ENCODE data around the gene TAS2R42. TPM values are rescaled to one million over a fixed set of nuclear protein-coding genes. Genes with fewer than 3 reads are reported as not detected.

The TAS2R42 gene, protein sequence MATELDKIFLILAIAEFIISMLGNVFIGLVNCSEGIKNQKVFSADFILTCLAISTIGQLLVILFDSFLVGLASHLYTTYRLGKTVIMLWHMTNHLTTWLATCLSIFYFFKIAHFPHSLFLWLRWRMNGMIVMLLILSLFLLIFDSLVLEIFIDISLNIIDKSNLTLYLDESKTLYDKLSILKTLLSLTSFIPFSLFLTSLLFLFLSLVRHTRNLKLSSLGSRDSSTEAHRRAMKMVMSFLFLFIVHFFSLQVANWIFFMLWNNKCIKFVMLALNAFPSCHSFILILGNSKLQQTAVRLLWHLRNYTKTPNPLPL
- not detected in 2 replicates for total RNA-seq

DNA sequence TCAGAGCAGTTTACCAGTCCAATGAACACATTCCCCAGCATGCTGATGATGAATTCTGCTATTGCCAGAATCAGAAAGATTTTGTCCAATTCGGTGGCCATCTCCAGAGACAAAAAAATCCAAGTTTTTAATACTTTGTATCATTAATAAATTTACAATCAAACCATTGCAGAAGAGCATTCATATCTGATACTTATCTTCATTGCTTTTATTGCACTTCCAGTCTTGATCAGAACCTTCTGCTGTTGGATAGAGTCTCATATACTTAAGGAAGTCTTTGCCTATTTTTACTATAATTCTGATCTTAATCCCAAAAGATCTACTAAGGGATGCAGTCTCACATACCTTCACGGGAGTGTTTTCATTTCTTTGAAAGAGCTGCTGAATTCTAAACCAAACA lies at the start of gene TAS2R42:
Gene TAS2R42, minus strand, starts transcription at position 101 of the 400 bp plus-strand sequence. Its CDS starts 0 bp downstream, at position 101.
- no peak for DNase-seq

DNA sequence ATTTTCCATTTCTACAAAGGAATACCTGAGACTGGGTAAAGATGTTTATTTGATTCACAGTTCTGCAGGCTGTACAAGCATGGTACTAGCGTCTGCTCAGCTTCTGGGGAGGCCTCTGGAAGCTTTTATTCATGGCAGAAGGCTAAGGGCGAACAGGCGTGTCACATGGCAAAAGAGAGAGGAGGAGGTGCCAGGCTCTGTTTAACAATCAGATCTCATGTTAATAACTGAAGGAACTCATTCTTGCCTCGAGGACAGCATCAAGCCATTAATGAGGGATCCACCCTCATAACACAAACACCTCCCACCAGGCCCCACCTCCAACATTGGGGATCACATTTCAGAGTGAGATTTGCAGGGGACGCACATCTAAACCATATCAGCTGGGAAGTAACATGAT lies 46.8 kb upstream of the TAS2R42 start:
- DNase-seq, result no peak

DNA sequence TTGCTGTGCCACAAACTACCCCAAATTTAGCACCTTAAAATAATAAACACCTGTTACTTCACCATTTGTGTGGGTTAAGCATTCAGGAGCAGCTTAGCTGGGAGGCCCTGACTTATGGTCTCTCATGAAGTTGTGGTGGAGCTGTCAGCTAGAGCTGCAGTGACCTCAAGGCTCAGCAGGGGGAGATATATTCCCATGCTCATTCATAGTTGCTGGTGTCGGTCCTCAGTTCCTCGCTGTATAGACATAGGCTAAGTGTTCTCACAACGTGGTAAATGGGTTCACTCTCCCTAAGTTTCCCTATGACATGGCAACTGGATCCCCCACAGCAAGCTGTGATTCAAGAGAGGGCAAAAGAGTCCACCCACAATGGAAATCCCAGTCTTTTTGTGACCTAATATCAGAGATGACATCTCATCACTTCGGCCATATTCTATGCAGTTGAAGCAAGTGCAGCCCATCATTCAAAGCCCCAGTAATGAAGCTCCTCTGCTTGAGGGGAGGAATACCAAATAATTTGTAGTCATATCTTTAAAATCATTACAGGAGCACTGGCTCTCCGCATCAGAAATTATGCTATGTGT lies 41.7 kb upstream of the TAS2R42 start:
- DNase-seq, result peak; percentile 80

DNA sequence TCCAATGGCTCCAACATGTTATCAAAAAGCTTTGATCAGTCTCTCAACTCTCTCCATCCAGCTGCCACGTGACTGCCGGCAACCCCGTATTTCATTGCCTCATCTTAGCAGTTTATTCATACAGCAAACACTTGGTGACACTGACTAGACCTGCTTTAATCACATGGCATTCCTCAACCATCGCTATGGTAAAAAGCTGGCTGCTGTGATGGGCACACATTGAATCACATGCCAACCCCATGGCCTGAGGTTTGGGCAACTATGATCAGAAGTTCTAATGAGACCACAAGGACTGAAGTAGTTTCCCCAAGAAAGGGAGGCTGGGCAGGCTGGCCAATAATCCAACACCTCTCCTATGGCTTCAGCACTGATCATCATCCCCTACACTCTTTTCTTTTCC lies 40.6 kb upstream of the TAS2R42 start:
- DNase-seq, result no peak

DNA sequence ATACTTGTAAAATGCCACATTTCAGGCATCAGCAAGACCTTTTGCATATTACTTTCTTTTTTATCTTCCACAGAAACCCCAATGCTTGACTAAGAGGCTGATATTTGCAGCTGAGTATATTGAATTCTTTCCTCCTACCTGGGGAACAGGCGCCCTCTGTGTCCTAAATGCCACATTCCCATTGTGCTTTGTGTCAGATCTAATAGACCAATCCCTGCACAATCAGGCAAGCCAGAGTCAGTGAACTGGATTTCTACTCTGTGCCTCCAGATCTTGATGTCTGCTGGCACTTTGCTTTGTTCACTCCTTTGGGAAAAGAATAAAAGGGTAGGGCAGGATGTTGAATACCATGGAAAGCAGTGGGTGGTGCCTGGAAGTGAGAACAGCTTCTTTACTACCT lies 22.4 kb upstream of the TAS2R42 start:
- DNase-seq, result no peak

DNA sequence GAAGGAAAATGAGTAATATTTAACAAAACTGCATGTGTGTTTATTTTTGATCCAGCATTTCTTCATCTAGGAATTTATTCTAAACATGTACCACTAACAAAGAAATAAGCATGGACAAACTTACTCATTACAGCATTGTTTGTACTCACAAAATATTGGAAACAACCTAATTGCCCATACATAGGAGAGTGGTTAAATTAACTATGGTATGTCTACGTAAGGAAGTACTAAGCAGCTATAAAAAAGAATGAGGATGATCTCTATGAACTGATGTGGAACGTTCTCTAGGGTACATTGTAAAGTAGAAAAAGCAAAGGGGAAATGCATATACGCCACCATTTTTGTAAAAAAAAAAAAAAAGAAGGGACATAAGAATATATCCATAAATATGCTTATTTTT lies 17.4 kb upstream of the TAS2R42 start:
- DNase-seq, result no peak

DNA sequence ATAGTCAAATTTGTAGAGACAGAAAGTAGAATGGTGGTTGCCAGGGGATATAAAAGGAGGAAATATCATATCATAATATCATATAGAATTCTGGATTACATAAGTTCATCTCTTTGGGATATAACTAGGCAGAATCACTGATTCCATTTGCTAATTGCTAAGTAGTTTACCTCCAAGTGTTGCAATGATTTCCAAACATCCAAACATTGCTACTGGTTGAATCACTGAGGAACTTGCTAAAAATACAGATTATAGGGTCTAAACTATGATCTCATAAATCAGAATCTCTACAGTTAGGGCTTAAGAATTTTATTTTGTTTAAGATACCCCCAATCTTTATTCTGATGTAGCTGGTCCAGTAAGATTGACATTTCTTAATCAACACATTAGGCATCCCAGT lies 16.1 kb upstream of the TAS2R42 start:
- no peak for DNase-seq

DNA sequence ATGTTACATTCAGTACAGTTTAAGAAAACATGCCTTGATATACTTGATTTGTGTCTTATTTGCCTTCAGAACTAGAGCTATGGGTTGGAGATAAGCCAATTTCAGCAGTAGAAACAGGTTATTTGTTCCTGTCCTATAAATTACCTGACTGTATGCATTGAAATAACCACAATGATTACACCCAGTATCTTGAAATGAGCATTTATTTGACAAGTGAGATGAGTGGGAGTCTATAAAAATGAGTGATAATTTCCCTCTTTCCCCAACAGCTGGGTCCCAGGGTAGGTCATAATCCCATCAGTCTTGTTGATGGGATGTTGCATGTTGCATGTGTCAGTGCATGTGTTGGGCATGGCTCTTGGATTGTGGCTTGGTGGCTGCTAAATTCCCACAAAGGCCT lies 3.7 kb downstream of the TAS2R42 start:
- DNase-seq, result no peak

DNA sequence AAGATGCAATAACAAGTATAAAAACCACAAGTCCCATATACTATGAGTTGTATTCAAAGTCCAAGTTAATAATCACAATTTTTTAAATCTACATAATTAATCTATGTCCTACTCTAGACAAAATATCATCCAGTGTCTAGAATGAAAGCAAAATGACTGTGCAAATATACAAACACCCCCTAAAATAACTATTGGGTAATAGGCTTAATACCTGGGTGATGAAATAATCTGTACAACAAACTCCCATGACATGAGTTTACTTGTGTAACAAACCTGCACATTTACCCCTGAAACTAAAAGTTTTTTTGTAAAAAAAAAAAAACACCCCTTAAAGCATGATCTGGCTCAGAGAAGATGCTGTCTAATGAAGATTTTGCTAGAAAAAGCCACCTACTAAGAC lies 4.2 kb downstream of the TAS2R42 start:
- DNase-seq, result no peak

DNA sequence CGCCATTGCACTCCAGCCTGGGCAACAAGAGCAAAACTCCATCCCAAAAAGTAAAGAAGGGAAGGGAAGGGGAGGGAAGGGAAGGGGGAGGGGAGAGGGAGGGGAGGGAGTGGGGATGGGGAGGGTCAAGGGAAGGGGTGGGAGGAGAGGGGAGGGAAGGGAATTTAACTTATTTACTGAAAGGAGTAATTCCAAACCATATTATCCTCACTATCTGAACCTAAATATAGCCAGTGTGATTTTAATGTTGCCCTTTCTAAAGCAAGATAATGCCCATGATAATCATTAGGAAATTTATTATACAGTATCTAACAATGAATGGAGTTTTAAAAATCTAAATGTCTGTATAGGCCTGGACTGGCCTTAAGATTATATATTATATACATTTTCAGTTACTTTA lies 8.5 kb downstream of the TAS2R42 start:
- DNase-seq, result no peak

DNA sequence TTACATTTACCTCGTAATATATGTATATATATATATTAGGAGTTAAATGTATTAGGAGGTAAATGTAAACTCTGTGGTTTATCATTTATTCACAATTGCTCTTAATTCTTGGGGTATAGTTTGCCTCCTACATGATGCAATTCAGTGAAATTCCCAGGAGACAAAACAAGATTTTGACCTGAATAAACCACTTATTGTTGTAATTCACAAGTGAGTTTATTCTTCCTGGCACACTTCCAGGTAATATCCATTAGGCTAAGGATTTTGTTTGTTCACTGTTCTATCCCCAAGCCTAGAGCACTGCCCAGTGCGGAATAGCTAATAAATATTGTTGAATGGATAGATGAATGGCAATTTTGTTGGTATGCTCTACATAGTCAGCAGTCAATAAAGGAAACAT lies 12.7 kb downstream of the TAS2R42 start:
- DNase-seq, result peak; percentile 17

DNA sequence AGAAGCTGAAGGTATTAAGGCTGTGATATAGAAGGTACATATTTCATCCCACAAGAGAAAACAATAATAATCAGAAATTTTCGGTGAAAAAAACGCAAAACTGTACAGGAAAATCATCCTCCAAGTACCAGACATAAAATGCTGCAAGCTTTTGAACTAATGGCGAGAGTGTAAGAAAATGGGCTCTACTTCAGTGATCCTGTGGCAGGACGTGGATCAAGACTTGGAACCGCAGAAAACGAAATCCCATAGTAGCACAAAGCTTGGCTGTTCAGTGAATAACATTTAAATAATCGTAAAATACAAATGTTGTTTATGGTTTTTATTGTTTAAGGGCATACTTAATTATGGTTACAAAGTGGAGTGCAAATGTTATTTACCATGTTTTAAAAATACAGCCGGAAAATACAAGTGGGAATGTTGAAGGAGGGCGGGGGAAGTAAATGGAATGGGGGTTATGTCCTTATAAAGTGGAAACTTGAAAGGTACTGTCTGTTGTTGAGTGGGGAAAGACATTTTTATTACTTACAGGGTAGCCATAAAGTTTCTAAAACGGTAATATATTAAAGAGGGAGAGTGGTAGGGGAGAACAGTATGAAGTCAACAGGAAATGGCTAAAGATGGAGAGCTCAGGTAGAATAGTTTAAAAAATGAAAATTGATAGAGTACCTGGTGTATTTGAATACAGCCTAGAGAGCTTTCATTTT lies 14.6 kb downstream of the TAS2R42 start:
- DNase-seq, result peak; percentile 45

DNA sequence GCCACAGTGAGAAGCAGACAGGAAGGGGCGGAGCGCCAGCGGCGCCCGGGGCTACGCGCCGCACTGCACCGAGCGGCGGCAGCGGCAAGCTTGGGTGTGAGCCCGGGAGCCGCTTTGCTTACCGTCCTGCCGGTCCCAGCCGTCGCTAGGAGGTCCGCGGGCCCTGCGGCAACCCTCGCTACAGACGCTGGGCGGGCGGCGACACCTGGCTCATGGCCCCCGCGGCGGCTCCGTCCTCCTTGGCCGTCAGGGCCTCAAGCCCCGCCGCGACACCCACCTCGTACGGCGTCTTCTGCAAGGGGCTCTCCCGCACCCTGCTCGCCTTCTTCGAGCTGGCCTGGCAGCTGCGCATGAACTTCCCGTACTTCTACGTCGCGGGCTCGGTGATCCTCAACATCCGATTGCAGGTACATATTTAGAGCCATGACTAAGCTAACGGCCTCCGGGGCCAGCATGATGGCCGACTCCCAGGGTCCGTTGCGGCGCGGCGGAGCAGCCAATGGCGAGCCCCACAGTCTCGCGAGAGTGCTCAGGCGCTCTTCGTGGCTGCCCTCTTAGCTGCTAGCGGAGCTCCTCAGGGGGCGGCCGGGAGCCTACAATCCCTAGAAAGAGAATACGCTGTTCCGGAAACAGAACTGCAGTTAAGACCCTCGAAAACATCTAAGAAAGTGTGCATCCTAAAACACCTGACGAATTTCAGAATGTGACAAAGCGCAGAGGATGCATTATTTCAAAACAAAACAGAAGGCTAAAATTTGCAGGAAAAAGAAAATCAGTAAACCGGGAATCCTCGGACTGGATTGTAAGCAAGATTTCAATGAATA lies 15.4 kb downstream of the TAS2R42 start, which contains the start of gene SMIM10L1:
Gene SMIM10L1, plus strand, starts transcription at position 50 of the 824 bp plus-strand sequence. Its CDS starts 163 bp downstream, at position 213.
- peak; percentile 98 for DNase-seq

DNA sequence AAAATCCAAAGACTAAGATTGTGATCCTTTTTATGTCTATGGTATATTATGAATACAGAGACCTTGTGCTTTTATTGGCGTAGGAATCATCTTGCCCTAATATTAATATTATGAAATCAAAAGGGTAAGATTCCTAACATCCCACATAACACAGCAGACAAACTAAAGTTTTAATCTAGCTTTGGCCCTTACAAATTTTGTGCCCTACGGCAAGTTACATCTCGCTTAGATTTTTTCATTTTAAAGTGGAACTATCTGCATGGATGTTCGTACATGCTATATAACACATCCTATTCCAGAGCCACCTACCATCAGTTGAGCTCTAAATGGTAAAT lies 16.0 kb downstream of the TAS2R42 start:
- DNase-seq, result no peak

DNA sequence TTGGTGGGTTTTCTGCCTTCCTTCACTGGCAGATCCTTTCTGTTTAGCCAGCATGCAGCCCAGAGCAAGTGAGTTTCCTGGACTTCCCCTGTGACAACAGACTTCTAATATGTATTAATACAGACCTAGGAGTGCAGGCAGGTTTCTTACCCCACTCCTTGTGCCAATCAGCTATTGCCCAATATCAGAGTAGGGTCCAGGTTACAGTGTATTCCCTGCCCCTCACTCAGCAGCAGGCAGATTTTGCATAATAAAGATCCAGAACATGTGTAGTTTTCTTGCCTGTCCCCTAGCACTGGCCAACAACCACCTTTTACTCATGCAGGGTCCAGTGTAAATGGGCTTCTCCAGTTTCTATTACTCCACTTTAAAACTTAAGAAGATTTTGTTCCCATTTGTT lies 20.4 kb downstream of the TAS2R42 start:
- DNase-seq, result no peak

DNA sequence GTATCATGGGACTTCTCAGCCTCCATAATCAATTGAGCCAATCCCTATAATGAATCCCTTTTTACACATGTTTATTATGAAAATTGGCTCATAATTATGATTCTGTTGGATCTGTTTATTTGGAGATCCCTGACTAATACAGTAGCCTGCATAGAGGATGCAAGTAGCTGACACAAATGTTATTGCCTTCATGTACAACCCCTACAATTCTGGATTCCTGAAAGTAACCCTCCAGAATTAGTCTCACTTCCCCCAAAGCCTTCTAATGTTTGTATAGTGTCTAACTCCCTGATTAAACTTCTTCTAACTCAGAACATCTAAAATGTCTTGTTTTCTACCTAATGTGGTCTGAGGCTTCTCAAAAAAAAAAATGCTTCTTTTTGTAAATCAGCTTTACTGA lies 22.4 kb downstream of the TAS2R42 start:
- no peak for DNase-seq

DNA sequence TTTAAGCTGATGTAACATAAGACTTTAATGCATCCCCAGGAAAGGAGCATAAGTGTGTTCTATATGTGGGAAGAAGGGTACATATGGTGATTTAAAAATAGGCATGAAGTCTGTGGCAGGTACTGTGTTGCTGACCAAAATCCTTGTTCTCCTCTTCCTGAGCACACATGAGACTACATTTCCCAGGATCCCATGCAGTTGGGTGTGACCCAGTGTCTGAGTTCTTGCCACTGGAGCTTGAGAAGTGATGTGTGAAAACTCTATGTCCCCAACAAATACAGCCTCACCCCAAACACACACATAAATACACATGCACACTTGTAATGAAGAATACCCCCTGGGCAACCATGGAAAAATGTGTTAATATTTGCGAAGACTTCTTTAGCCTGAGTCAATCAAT lies 24.2 kb downstream of the TAS2R42 start:
- DNase-seq, result no peak

DNA sequence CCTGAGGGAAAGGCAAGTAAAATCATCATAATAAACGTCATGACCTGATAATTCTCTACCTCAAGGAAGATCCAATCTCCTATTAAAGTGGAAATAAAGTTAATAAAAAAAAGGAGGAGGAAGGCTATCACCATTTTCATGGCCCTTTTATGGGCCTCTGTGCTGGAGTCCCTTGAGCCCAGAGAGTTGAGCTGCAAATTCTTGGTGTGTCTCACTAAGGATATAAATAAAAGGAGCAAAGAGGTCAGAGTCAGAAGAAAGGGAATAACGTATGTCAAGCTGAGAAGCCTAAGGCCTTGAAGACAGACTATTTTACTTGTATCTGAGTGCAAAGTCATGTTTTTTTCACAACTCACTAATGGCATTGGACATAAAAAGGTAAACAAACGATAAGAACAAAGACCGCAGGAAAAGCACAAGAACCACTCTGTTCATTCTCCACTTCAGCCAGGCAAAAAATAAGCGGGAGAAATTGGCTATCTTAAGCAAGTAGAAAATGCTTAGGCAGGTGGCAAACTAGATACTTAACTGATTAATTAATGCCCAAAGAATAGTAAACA lies 27.8 kb downstream of the TAS2R42 start:
- DNase-seq, result no peak

DNA sequence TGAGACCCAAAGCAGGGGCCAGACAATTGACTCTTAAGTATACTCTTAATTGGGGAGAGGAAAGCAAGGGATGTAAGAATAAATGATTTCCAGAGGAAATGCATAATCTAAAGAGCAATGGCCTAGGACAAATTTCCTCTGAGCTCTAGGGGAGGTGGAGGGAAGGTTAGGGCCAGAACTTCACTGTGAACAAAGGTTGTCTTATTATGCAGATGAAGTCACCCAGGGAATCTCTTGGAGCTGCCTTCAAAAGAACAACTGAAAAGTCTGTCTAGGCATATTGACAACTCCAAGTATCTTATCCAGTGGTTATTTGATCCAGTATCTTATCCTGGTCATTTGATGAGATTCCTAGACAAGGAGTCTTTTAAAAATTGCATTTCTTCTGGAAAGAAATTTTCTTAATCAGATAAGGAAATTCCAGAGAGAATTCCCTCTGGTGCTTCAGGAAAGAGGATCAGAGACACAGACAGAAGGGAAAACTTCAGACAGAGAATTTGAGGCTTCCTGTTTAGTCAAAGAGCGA lies 32.3 kb downstream of the TAS2R42 start:
- DNase-seq, result no peak

DNA sequence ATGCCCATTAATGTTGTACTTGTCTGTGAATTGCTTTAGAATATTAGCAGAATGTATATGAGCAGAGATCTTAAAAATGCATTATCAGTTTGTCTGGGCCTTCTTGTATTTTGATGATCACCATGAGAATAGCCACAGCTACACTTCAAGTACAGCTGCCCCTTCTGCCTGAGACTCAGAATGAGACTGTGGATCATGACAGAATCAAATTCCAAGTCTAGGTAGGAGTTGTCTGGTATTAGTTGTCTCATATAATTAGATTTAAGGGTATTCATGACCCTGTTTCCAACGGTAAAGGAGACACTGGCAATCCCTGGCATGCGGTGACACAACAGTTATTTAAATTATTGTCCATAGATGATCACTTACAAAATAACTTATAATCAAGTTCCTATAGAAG lies 34.0 kb downstream of the TAS2R42 start:
- DNase-seq, result no peak

DNA sequence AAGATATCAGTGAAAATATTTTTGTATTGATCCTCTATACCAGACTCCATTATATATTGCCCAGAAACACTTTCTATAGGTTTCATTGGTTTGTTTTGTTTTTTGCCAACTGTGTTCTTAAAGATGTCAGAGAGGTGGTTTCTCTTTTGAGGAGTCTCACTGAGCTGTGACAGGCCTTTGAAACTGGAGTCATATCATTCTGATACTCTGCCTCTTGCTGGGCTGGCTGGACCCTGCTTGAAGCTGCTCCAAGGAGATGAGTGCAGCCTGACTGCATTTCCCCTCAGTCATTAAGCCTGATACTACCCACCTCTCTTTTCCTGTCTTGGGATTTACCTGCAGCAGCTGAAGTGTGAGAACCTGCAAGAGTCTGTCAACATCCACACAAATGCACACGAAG lies 35.9 kb downstream of the TAS2R42 start:
- no peak for DNase-seq

DNA sequence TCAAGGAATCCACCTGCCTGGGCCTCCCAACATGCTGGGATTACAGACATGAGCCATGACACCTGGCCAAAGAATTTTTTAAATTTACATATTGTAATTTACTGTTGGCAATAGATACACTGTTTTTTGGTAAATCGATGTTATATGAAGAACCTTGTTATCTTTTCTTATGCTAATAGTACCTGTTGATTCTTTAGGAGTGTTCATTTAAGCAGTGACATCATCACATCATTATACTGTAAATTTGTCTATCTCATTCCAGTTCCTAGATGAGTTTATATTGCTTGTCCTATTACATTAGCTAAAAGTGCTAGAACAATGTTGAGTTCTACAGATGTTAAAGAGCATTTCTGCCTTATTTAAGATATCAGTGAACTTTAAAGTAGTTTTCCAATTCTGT lies 39.3 kb downstream of the TAS2R42 start:
- DNase-seq, result no peak

DNA sequence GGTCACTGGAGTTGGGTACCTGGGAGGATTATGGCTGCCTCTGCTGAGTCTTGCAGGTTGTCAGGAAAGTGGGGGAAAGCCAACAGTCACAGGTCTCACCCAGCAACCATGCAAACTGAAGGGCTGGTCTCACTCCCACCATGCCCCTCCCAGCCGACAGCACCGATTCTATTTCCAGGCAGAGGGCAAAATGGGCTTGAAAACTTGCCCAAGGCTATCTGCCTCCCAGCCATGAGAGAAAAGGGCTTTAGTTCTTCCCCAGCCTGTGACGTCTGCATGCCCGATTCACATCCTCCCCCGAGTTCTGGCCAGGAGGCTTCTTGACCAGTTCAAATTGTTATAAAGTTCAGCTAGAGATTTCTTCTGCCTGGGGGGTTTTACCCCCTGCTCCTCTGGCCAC lies 42.4 kb downstream of the TAS2R42 start:
- no peak for DNase-seq

Data from dermis blood vessel endothelial cell (primary cell).